OCI-LY3 (cell line): ENCODE data around the gene ACVRL1.

Source experiments
- H2AFZ ChIP-seq: fragments of 200-600, 300-600 bp; shearing (Covaris generic); 2 replicates; pipeline ENCODE4 v1.6.0; 2014; ENCODE audit warnings: antibody characterized with exemption, low read depth, low read length
- H3K27ac ChIP-seq: fragments of 200-600, 300-600 bp; sonication (generic); 2 replicates; pipeline ENCODE4 v1.5.1; 2014; ENCODE audit warnings: mild to moderate bottlenecking, low read length, moderate library complexity, mixed read lengths
- H3K27me3 ChIP-seq: fragments of 200-600, 300-600 bp; sonication (generic); 2 replicates; pipeline ENCODE4 v1.6.1; 2014; ENCODE audit warnings: low read depth, low read length, mixed read lengths
- H3K36me3 ChIP-seq: fragments of 200-600, 300-600 bp; sonication (generic); replicated peaks from 2 replicates; pipeline ENCODE3; 2014; ENCODE audit warnings: low read depth, low read length, mixed read lengths
- H3K4me1 ChIP-seq: fragments of 300-600, 200-600 bp; sonication (generic); 2 replicates; pipeline ENCODE4 v1.6.1; 2014; ENCODE audit warnings: low read length, mixed read lengths
- H3K4me2 ChIP-seq: fragments of 200-600, 300-600 bp; sonication (generic); 2 replicates; pipeline ENCODE4 v1.6.1; 2014; ENCODE audit warnings: low read length, mixed read lengths
- H3K4me3 ChIP-seq: fragments of 300-600, 200-600 bp; sonication (generic); 2 replicates; pipeline ENCODE4 v1.5.1; 2014; ENCODE audit warnings: antibody characterized with exemption, mild to moderate bottlenecking, low read length, moderate library complexity
- H3K79me2 ChIP-seq: fragments of 300-600, 200-600 bp; shearing (Covaris generic); 2 replicates; pipeline ENCODE4 v1.6.1; 2014; ENCODE audit warnings: mild to moderate bottlenecking, low read length, mixed read lengths
- H3K9ac ChIP-seq: fragments of 300-600, 200-600 bp; shearing (Covaris generic); 2 replicates; pipeline ENCODE4 v1.6.0; 2014; ENCODE audit warnings: mild to moderate bottlenecking, low read length, moderate library complexity
- H3K9me3 ChIP-seq: fragments of 200-600, 300-600 bp; shearing (Covaris generic); 2 replicates; pipeline ENCODE4 v1.6.1; 2014; ENCODE audit warnings: low read length, mixed read lengths; ENCODE audit not compliant: insufficient read depth
- H4K20me1 ChIP-seq: fragments of 200-600, 300-600 bp; sonication (generic); 2 replicates; pipeline ENCODE4 v1.6.1; 2016; ENCODE audit warnings: low read length, mixed read lengths; ENCODE audit not compliant: insufficient read depth
- EZH2phosphoT487 ChIP-seq: fragments of 200-600 bp; shearing (Covaris generic); IDR thresholded peaks from 2 replicates; pipeline ENCODE4 v1.6.1; 2018; ENCODE audit warnings: antibody characterized with exemption, mixed run types, low read depth
- TF ChIP-seq, protein P1 (sequence below): fragments of 200-600, 300-600 bp; sonication (generic); IDR thresholded peaks from 2 replicates; pipeline ENCODE4 v1.5.1; 2014; ENCODE audit warnings: antibody characterized with exemption, low read length, low read depth

ACVRL1 gene

DNA sequence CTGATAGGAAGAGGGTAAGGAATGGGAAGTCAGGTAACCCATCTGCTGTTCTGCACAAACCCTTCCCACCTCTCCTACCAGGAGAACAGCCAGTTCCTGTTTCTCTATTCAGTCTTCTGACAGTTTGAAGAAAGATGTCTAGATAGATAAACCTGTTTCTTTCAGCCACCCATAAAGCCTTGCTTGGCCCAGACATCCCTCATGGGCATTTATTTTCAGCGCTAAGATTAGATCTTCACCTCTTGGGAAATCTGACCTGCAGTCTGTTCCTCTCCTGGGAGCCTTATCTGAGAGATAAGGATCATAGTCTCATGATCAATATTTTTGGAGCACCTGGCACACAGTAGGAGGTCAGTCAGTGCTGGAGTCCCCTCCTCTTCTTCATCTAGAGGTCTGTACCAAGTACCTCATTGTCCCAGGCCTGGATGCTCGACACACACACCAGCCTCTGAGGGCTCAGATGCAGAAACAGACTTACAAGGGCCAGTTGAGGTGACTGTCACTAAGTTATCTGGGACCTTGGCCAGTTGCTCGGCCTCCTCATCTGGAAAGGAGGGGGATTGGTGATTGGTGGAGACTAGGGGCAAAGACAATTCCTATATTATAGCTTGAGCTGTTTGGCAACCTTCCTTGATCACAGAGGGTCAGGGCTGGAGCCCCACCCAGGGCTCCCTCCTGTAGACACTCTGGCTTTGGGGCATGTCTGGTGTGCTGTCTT lies 18.2 kb downstream of the ACVRL1 start:
- Histone ChIP-seq H4K20me1 (no peaks in the 10 kb centered on the region), H3K4me1 (peaks cover 16% of the 10 kb centered on the region), H3K4me2 (no peak overlapping the region), H3K9ac (no peak overlapping the region), H3K4me3 (no peak overlapping the region), H2AFZ (no peak overlapping the region), H3K36me3 (no peaks in the 10 kb centered on the region), H3K27ac (no peak overlapping the region), H3K27me3 (peaks cover 22% of the 10 kb centered on the region), H3K9me3 (no peaks in the 10 kb centered on the region), H3K79me2 (no peaks in the 10 kb centered on the region)
- TF ChIP-seq, protein P1, sequence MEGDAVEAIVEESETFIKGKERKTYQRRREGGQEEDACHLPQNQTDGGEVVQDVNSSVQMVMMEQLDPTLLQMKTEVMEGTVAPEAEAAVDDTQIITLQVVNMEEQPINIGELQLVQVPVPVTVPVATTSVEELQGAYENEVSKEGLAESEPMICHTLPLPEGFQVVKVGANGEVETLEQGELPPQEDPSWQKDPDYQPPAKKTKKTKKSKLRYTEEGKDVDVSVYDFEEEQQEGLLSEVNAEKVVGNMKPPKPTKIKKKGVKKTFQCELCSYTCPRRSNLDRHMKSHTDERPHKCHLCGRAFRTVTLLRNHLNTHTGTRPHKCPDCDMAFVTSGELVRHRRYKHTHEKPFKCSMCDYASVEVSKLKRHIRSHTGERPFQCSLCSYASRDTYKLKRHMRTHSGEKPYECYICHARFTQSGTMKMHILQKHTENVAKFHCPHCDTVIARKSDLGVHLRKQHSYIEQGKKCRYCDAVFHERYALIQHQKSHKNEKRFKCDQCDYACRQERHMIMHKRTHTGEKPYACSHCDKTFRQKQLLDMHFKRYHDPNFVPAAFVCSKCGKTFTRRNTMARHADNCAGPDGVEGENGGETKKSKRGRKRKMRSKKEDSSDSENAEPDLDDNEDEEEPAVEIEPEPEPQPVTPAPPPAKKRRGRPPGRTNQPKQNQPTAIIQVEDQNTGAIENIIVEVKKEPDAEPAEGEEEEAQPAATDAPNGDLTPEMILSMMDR, result no peak
- TF ChIP-seq EZH2phosphoT487, result no peak

DNA sequence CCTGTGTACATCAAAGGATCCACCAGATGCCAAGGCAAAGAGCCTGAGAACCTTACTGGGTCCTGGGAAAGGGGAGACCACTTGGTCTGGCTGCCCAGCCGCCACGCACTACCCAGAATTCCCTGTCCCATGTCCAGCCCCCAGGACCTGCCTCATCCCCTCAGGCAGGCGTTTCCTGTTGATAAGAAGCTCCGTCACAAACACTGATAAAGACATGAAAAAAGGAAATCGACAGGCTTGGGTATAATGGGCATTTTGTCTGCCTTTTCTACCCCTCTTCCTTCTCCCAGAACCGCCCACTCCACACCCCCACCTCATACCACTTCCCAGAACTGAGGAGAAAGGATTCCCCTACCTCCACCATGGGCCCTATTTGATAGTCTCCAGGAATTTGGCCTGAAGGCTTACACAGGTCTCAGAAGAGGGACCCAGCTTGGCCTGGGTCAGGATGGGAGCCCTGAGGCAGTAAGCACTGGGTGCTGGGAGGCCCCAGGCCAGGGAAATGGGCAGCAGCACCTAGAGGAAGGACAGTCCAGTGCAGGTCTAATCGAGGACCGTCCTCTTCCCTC lies 18.8 kb downstream of the ACVRL1 start:
- no peaks in the 10 kb centered on the region for H3K79me2 ChIP-seq
- no peak overlapping the region for H2AFZ ChIP-seq
- no peaks in the 10 kb centered on the region for H3K36me3 ChIP-seq
- no peaks in the 10 kb centered on the region for H3K9me3 ChIP-seq
- H3K4me2 ChIP-seq, result no peak overlapping the region
- peaks cover 16% of the 10 kb centered on the region for H3K4me1 ChIP-seq
- TF ChIP-seq, protein P1, result no peak
- TF ChIP-seq EZH2phosphoT487, result no peak
- H3K27ac ChIP-seq, result no peak overlapping the region
- peaks cover 25% of the 10 kb centered on the region for H3K27me3 ChIP-seq
- H4K20me1 ChIP-seq, result no peaks in the 10 kb centered on the region
- no peak overlapping the region for H3K9ac ChIP-seq
- no peak overlapping the region for H3K4me3 ChIP-seq

DNA sequence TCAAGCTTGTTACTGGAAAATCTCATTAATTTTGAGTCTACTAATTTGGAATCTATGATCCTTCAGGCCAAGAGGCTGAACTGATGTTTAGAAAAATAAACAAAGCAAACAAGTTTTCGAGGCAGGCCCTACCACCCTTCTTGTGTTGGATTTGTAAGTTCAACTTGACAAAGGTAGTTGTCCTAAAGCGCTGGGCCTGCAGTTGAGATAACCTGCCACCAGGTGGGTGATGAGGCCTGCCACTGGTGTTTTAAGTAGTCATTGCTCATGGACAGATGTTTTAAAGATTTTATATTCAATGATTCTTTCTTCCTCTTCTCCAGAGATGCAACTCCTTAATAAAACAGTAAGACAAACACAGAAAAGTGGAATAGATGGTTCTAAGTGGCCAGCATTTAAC lies 19.4 kb downstream of the ACVRL1 start:
- H2AFZ ChIP-seq, result no peak overlapping the region
- H3K36me3 ChIP-seq, result no peaks in the 10 kb centered on the region
- no peaks in the 10 kb centered on the region for H3K79me2 ChIP-seq
- no peak for TF ChIP-seq EZH2phosphoT487
- TF ChIP-seq, protein P1, result peak; percentile 66
- H3K27me3 ChIP-seq, result peaks cover 29% of the 10 kb centered on the region
- H4K20me1 ChIP-seq, result no peaks in the 10 kb centered on the region
- H3K4me2 ChIP-seq, result no peak overlapping the region
- H3K4me3 ChIP-seq, result no peak overlapping the region
- H3K4me1 ChIP-seq, result peaks cover 16% of the 10 kb centered on the region
- no peak overlapping the region for H3K27ac ChIP-seq
- H3K9ac ChIP-seq, result no peak overlapping the region
- H3K9me3 ChIP-seq, result no peaks in the 10 kb centered on the region

DNA sequence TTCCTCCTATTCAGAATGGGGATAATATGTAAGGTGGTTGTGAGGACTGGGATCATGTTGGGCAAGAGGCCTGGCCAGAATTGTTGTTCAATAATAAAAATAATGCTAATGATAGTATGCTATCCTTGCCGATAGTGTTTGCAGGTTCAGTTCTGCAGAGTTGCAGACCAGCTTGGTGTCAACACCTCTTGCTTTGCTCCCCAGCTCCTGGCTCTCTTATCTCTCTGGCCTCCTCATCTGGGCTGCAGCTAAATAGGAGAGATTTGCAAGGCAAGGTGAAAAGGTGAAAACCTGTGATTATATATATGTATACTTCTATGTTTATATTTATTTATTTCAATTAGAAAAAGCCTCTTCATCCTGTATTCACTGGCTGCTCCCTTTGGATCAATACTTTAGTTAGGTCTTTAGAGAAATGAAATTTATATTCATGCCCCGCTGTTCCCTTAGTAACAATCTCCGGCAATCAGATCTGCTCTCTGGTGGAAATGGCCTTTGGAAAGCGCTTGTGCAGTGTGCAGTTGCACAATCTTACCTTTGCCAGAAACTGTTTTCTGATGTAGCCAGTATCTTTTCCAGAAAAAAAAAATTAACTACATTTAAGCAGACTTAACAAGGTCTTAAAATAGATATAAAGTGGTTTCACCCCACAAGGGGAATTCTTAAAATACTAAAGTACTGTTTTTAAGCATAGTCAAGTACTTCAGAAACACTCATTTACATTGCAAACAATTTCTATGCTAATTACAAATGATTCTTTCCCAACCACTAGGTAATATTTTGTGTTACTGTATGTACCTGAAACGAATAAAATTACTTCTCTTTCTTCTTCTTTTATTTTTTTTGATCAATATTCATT lies 25.1 kb downstream of the ACVRL1 start:
- H2AFZ ChIP-seq, result no peak overlapping the region
- no peaks in the 10 kb centered on the region for H3K36me3 ChIP-seq

More for the DNA sequence above, 25.1 kb downstream of the ACVRL1 start:
- Histone ChIP-seq H4K20me1 (no peaks in the 10 kb centered on the region), H3K4me3 (no peak overlapping the region), H3K4me2 (0 out of 2 replicates have a peak overlapping the region, but pooled peaks have one; percentile 1), H3K79me2 (no peaks in the 10 kb centered on the region), H3K27ac (no peak overlapping the region), H3K9ac (no peak overlapping the region), H3K4me1 (peaks cover 8% of the 10 kb centered on the region), H3K9me3 (no peaks in the 10 kb centered on the region), H3K27me3 (peaks cover 25% of the 10 kb centered on the region)
- TF ChIP-seq, protein P1, result no peak
- TF ChIP-seq EZH2phosphoT487, result no peak
